BJ (cell line): Measurements from ENCODE around the gene OLFML1. TPM values are rescaled to one million over a fixed set of nuclear protein-coding genes. Genes with fewer than 3 reads are reported as not detected.
A peak's percentile ranks its signal among the peaks of the same experiment; 100 is the strongest.

Experiments
- CTCF ChIA-PET: fragments of 350-600 bp; formaldehyde crosslinking; extraction: SDS; loops from one replicate; lab custom pipeline; 2021; ENCODE audit warnings: antibody characterized with exemption, inconsistent platforms; lab: Yijun Ruan, JAX
- POLR2A ChIA-PET: fragments of 300-600 bp; sonication (Branson Sonifier 250); formaldehyde crosslinking; extraction: SDS; loops from one replicate; lab custom pipeline; 2021; ENCODE audit warnings: antibody characterized with exemption; lab: Charles Lee
- DNase-seq: peaks from one replicate; pipeline ENCODE4 v3.0.0-alpha.2; 2011; ENCODE audit warnings: low read depth
- H3K27me3 ChIP-seq: 2 replicates; pipeline ENCODE4 v1.6.0; 2011; ENCODE audit warnings: low read length; ENCODE audit not compliant: control insufficient read depth, insufficient read depth
- H3K36me3 ChIP-seq: 2 replicates; pipeline ENCODE4 v1.5.1; 2011; ENCODE audit warnings: low read length; ENCODE audit not compliant: control insufficient read depth, insufficient read depth
- H3K4me3 ChIP-seq: 2 replicates; pipeline ENCODE4 v1.5.1; 2011; ENCODE audit warnings: low read depth, mild to moderate bottlenecking, control low read depth, low read length
- polyA minus RNA-seq: library from RNA; depleted of rRNA, polyadenylated mRNA; stranded (reverse); fragments of >200 nt; gene quantifications from 2 replicates; pipeline ENCODE4 v1.2.3, GENCODE V29; 2011; rRNA and poly(A)+ RNA removed
- polyA plus RNA-seq: library from polyadenylated mRNA; depleted of rRNA; stranded (reverse); fragments of >200 nt; gene quantifications from 2 replicates; pipeline ENCODE4 v1.2.3, GENCODE V29; 2011; rRNA removed
- TF ChIP-seq, protein P1 (sequence below): IDR thresholded peaks from 2 replicates; pipeline ENCODE4 v1.5.1; 2011; ENCODE audit warnings: low read depth, mild to moderate bottlenecking, control low read depth, inconsistent platforms, low read length, moderate library complexity; ENCODE audit not compliant: insufficient read depth

Gene OLFML1
- polyA plus RNA-seq (0.91 and 1.1 TPM in 2 replicates), polyA minus RNA-seq (0.43 and 1.4 TPM in 2 replicates)

GRCh38 chr11:7485186-7486097, at the start of gene OLFML1:
Gene OLFML1 (plus strand): TSS chr11:7485506. CDS start chr11:7485876, 370 bp downstream.
- no peak for DNase-seq
- ChIA-PET CTCF (interaction anchor here (0.6 to 2.0 kb wide), 5 partner anchors 12 to 86 kb away, joined by 3 to 4 read pairs (median 3); partner anchors contain the start of gene PPFIBP2), POLR2A (no interaction called here)
- H3K27me3 ChIP-seq, result peaks cover 2% of the 10 kb centered on the region; the same call in 1 of the 2 replicates
- TF ChIP-seq, protein P1, sequence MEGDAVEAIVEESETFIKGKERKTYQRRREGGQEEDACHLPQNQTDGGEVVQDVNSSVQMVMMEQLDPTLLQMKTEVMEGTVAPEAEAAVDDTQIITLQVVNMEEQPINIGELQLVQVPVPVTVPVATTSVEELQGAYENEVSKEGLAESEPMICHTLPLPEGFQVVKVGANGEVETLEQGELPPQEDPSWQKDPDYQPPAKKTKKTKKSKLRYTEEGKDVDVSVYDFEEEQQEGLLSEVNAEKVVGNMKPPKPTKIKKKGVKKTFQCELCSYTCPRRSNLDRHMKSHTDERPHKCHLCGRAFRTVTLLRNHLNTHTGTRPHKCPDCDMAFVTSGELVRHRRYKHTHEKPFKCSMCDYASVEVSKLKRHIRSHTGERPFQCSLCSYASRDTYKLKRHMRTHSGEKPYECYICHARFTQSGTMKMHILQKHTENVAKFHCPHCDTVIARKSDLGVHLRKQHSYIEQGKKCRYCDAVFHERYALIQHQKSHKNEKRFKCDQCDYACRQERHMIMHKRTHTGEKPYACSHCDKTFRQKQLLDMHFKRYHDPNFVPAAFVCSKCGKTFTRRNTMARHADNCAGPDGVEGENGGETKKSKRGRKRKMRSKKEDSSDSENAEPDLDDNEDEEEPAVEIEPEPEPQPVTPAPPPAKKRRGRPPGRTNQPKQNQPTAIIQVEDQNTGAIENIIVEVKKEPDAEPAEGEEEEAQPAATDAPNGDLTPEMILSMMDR, result no peak
- no peak within 1 kb of the TSS for H3K4me3 ChIP-seq
- no peaks in the 10 kb centered on the region for H3K36me3 ChIP-seq

GRCh38 chr11:7436146-7436545, 49.2 kb upstream of the OLFML1 start:
- H3K4me3 ChIP-seq, result no peak overlapping the region
- ChIA-PET CTCF (no interaction called here), POLR2A (no interaction called here)
- TF ChIP-seq, protein P1, result no peak
- peaks cover 4% of the 10 kb centered on the region; the same call in 1 of the 2 replicates for H3K27me3 ChIP-seq
- DNase-seq, result no peak
- H3K36me3 ChIP-seq, result no peaks in the 10 kb centered on the region

DNA sequence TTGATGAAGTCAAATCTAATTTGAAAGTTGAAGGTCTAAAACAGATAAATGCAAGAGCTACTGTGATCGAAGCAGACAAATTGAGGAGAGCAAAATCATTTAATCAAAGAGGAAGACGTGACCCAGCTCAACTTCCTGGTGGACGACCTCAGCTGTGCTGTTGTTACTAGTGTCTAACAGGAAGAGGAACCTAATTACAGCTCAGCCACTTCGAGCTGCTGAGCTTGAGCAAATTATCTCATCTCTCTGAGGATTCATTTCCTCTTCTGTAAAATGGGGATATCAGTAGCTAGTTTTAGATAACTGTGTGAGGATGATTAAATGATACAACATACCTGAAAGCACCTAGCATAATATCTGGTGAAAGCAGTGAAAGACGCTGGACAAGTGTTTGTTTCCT, 48.6 kb upstream of the OLFML1 start:
- no peak overlapping the region for H3K4me3 ChIP-seq
- H3K27me3 ChIP-seq, result peaks cover 4% of the 10 kb centered on the region; the same call in 1 of the 2 replicates
- POLR2A ChIA-PET, result no interaction called here
- H3K36me3 ChIP-seq, result no peaks in the 10 kb centered on the region
- TF ChIP-seq, protein P1, result no peak
- CTCF ChIA-PET, result interaction anchor here (1.0 kb wide), 1 partner anchor 84 kb away, joined by 5 read pairs; no protein-coding TSS in a partner anchor
- no peak for DNase-seq

DNA sequence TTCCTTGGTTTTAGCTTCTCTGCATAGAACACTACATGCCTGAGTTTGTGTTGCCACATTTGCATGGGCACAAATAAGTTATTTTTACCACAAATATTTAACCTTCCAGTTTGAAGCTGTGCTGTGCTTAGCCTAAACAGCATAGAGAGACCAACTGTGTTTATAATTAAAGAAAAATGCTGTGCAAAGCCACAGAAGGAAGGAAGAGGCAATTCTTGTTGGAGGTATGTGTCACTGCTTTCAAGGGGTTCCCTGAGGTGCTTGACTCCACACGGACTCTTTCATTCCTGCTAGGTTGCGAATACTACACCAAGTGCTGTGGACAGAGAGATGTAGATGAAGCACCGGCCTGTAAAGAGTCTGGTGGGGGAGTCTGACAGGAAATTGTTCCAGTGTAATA, 47.6 kb upstream of the OLFML1 start:
- peak; percentile 53 for DNase-seq
- Histone ChIP-seq H3K4me3 (no peak overlapping the region), H3K27me3 (peaks cover 4% of the 10 kb centered on the region; the same call in 1 of the 2 replicates), H3K36me3 (no peaks in the 10 kb centered on the region)
- POLR2A ChIA-PET, result no interaction called here
- CTCF ChIA-PET, result interaction anchor here (0.9 kb wide), 1 partner anchor 76 kb away, joined by 3 read pairs; the partner anchor contains the start of gene PPFIBP2
- TF ChIP-seq, protein P1, result no peak

- Histone ChIP-seq H3K4me3 (no peak overlapping the region), H3K27me3 (peaks cover 5% of the 10 kb centered on the region), H3K36me3 (no peaks in the 10 kb centered on the region)
- TF ChIP-seq, protein P1, result no peak
- ChIA-PET CTCF (interaction anchor here (1.0 to 7.3 kb wide), 3 partner anchors 35 to 342 kb away, joined by 3 to 66 read pairs (median 3); no protein-coding TSS in a partner anchor), POLR2A (no interaction called here)
- no peak for DNase-seq
These were observed 45.5 kb upstream of the OLFML1 start for GRCh38 chr11:7439746-7440320.
